ENCODE results near the gene CALN1.

GRCh38 chr7:71857338-71857737 lies 554.8 kb downstream of the CALN1 start:
- TF ChIP-seq POLR2A (IDR thresholded peaks at IDR 0.05) (no peak), CTCF (IDR thresholded peaks at IDR 0.05) (no peak)
